Measurements from ENCODE around the gene ALPI. TPM values are rescaled to one million over a fixed set of nuclear protein-coding genes. Genes with fewer than 3 reads are reported as not detected.

Gene ALPI
- not detected in 5 replicates for total RNA-seq (2022; extraction: Qiagen RNA extraction)

DNA sequence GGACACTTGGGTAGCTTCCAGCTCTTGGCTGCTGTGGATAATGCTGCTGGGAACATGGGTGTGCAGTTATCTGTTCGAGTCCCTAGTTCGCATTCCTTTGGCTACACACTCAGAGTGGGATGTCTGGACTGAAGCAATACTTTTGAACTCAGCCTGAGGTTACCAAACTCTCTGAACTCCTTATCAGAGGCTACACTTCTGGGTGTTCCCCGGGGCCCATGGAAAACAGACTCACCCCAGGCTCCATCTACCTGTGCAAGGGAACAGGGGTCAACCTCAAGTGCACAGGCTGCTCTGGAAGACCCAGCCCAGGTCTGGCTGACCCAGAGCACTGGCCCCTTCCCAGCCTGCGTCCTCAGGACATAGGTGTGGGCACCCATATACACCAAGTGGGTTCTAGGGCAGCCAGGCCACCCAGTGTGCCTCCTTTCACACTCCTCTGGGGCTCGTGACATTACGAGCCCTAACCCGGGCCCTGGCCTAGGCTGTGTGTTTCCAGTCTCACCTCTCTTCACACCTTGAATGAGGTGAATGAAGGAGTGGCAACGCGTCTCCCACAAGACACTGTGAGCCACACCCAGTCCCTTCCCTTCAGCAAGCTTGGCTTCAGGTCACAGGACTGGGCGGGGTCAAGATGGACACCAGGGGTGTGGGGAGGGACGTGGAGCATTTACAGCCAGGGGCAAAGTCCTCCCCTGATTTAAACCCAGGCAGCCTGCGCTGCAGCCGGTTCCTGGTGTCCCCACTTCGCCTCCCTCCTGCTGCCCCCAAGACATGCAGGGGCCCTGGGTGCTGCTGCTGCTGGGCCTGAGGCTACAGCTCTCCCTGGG is at the start of gene ALPI:
ALPI (plus strand) TSS at position 728 of the 830 bp plus-strand sequence; CDS start at position 775, 47 bp downstream.

GRCh38 chr2:232406556-232407310 is 49.2 kb upstream of the ALPI start, which contains the start of gene ALPG:
ALPG (plus strand) TSS chr2:232406844; CDS start chr2:232406895, 51 bp downstream.

GRCh38 chr2:232487385-232488096 is 31.6 kb downstream of the ALPI start, which contains the start of gene ECEL1:
ECEL1 (minus strand) TSS chr2:232487834; CDS start chr2:232486653, 1,181 bp downstream.

Other genes starting within 250 kb of the ALPI start
- 5.1 to 7.2 TPM (median 6.8 TPM) in 5 replicates for gene ALPP, start 77.4 kb upstream of the ALPI start, total RNA-seq (2022; extraction: Qiagen RNA extraction)
- 0.23 to 0.45 TPM (median 0.28 TPM) in 5 replicates for gene ALPG, start 49.3 kb upstream of the ALPI start, total RNA-seq (2022; extraction: Qiagen RNA extraction)
- gene ECEL1, start 31.7 kb downstream of the ALPI start, total RNA-seq (2022; extraction: Qiagen RNA extraction): 0.08 to 0.41 TPM (median 0.19 TPM) in 5 replicates
- gene PRSS56, start 64.2 kb downstream of the ALPI start, total RNA-seq (2022; extraction: Qiagen RNA extraction): 0.07 to 0.21 TPM (median 0.12 TPM) in 5 replicates
- gene CHRND, start 70.0 kb downstream of the ALPI start, total RNA-seq (2022; extraction: Qiagen RNA extraction): not detected in 5 replicates
- gene CHRNG, start 83.5 kb downstream of the ALPI start, total RNA-seq (2022; extraction: Qiagen RNA extraction): not detected in 5 replicates
- gene TIGD1, start 94.4 kb downstream of the ALPI start, total RNA-seq (2022; extraction: Qiagen RNA extraction): 4.3 to 5.6 TPM (median 4.9 TPM) in 5 replicates
- gene EIF4E2, start 94.5 kb downstream of the ALPI start, total RNA-seq (2022; extraction: Qiagen RNA extraction): 83.5 to 170 TPM (median 87.0 TPM) in 5 replicates
- gene EFHD1, start 177.5 kb downstream of the ALPI start, total RNA-seq (2022; extraction: Qiagen RNA extraction): 4.0 to 5.0 TPM (median 4.2 TPM) in 5 replicates
- gene GIGYF2, start 241.2 kb downstream of the ALPI start, total RNA-seq (2022; extraction: Qiagen RNA extraction): 23.7 to 31.0 TPM (median 26.7 TPM) in 5 replicates